Tibial nerve (tissue), 4 donors: Measurements from ENCODE around the gene MBD3. TPM values are rescaled to one million over a fixed set of nuclear protein-coding genes. Genes with fewer than 3 reads are reported as not detected.

Experiments used
- DNase-seq, 2 donors: peaks; one replicate each; pipeline ENCODE4 v3.0.0-alpha.2; 2019; ENCODE audit warnings: low spot score in 2 of 2
- H3K27ac ChIP-seq, 4 donors: fragments of 200-600 bp; sonication (generic) in 3 of 4; one replicate each; pipeline ENCODE4 v1.5.1; 2017 to 2019; ENCODE audit warnings: mild to moderate bottlenecking in 1 of 4
- H3K27me3 ChIP-seq, 2 donors: fragments of 200-600 bp; sonication (generic) in 1 of 2; one replicate each; pipeline versions ENCODE4 v1.5.1 to v1.6.0; 2017 to 2019
- H3K36me3 ChIP-seq, 3 donors: fragments of 200-600 bp; sonication (generic); one replicate each; pipeline ENCODE4 v1.5.1; 2018 to 2019
- H3K4me1 ChIP-seq, 4 donors: fragments of 200-600 bp; sonication (generic) in 3 of 4; one replicate each; pipeline ENCODE4 v1.5.1; 2017 to 2019
- H3K4me3 ChIP-seq, 4 donors: fragments of 200-600 bp; sonication (generic) in 3 of 4; one replicate each; pipeline ENCODE4 v1.5.1; 2017 to 2019; ENCODE audit warnings: mild to moderate bottlenecking in 1 of 4, moderate library complexity in 1 of 4
- H3K9me3 ChIP-seq, 4 donors: fragments of 200-600 bp; sonication (generic) in 3 of 4; one replicate each; pipeline ENCODE4 v1.5.1; 2017 to 2019
- EP300 ChIP-seq, 2 donors: sonication (generic); formaldehyde crosslinking; IDR thresholded peaks; one replicate each; pipeline ENCODE4 v1.6.1; 2017; ENCODE audit warnings: antibody characterized with exemption in 2 of 2, mild to moderate bottlenecking in 1 of 2
- POLR2A ChIP-seq, 2 donors: fragments of 450-650 bp; IDR thresholded peaks; one replicate each; pipeline ENCODE4 v1.6.1; 2017; ENCODE audit warnings: antibody characterized with exemption in 2 of 2, mild to moderate bottlenecking in 2 of 2, moderate library complexity in 2 of 2
- WGBS, 2 donors: methylation state at CpG; one replicate each; pipeline ENCODE4 v1.1.5; 2018; 5-methylcytosine and 5-hydroxymethylcytosine counted together
- total RNA-seq, 4 donors: library from RNA; depleted of rRNA; stranded (reverse); fragments of >200 nt; gene quantifications; one replicate each; pipeline ENCODE4 v1.1.0, GENCODE V29; 2016
- TF ChIP-seq, protein P1 (sequence below), 5 experiments: fragments of 200-600 bp in 3 of 5; fragments of 450-650 bp in 2 of 5; sonication (generic) in 3 of 5; IDR thresholded peaks; one replicate each; pipeline ENCODE4 v1.5.1; 2016 to 2019; ENCODE audit warnings: antibody characterized with exemption in 5 of 5, mild to moderate bottlenecking in 3 of 5, moderate library complexity in 2 of 5

Gene MBD3
- total RNA-seq, 4 donors from 2014 or later, result 62.9 to 144 (median 91.4) TPM

DNA sequence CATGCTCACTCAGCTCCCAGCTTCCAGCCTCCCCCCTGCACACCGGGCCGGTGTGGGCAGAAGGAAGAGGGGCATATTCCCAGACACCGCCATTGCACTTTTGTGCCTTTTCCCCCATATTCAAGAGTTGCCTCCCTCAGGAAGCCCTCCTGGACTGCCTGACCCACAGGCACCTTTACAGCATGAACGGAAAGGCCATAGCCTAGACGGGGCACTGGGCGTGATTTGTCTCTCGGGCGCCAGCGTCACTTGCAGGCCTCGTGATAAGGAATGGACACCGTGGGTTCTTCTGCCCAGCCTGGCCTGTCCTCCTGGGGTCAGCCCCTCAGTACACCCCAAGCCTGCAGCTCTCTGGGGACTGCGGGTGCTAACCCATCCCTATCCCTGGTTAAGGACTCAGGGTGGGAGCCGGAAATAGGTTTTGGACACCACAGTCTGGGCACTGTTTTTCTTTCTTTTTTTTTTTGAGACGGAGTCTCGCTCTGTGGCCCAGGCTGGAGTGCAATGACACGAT is 13.5 kb upstream of the MBD3 start:
- peaks cover 3 to 32% (median 6%) of the 10 kb centered on the region in 3 donors for H3K36me3 ChIP-seq
- 14 to 15% methylated on average over 16 of the region's 16 CpGs for WGBS, 2 donors
- no peaks in the 10 kb centered on the region for H3K9me3 ChIP-seq
- H3K27ac ChIP-seq, result peak overlapping the region; percentile 61 to 95 (median 94)
- TF ChIP-seq POLR2A (IDR thresholded peaks at IDR 0.05) (no peak), EP300 (IDR thresholded peaks at IDR 0.05) (no peak)
- TF ChIP-seq, protein P1, sequence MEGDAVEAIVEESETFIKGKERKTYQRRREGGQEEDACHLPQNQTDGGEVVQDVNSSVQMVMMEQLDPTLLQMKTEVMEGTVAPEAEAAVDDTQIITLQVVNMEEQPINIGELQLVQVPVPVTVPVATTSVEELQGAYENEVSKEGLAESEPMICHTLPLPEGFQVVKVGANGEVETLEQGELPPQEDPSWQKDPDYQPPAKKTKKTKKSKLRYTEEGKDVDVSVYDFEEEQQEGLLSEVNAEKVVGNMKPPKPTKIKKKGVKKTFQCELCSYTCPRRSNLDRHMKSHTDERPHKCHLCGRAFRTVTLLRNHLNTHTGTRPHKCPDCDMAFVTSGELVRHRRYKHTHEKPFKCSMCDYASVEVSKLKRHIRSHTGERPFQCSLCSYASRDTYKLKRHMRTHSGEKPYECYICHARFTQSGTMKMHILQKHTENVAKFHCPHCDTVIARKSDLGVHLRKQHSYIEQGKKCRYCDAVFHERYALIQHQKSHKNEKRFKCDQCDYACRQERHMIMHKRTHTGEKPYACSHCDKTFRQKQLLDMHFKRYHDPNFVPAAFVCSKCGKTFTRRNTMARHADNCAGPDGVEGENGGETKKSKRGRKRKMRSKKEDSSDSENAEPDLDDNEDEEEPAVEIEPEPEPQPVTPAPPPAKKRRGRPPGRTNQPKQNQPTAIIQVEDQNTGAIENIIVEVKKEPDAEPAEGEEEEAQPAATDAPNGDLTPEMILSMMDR (IDR thresholded peaks at IDR 0.05), result no peak
- H3K4me1 ChIP-seq, result peaks cover 0 to 30% (median 20%) of the 10 kb centered on the region in 4 donors
- no peak for DNase-seq
- H3K4me3 ChIP-seq, result peak overlapping the region; percentile 89 to 100 (median 98)
- no peaks in the 10 kb centered on the region for H3K27me3 ChIP-seq

DNA sequence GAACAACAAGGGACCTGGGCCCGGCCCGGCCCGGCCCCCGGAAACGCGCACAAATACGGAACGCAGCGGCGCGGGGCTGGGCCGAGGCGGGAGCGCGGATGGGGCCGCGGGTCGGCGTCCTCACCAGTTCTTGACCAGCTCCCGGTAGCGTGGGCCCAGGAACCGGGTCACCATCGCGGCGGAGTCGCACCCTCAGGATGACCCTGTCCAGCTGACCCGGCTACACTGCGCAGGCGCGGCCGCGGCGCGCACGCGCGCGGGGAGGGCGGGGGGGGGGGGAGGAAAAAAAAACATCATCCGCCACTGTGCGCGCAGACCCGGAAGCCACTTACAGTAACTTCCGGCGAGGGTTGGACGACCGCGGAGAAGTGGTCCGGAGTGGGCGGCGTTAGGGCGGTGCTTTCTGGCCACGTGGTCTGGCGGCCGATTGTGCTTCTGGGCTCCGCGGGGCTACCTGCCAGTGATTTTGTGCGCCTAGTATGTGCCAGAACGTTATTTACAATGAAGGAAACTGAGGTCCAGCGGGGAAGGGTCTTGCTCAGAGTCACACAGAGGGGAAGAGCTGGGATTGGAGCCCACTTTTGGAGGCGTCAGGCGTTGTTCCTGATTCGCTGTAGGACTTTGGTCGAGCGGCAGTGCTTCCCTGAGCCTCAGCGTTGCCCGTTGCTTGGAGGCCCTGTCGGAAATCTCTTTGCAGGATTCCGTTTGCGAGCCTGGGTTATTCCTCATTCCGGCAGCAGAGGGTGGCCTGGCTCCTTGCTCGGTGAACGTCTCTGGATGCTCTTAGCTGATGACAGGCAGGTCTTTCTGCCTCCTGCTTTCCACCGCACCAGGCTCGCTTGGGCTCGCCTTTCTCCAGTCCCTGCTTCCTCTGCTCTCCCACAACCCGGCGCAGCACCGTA is 12.8 kb upstream of the MBD3 start, which contains the start of gene UQCR11:
Gene UQCR11 (minus strand): TSS at position 227 of the 902 bp plus-strand sequence. CDS start 53 bp downstream, at position 174.
- Histone ChIP-seq H3K27ac (peak within 1 kb of the TSS; percentile 85 to 95 (median 94)), H3K27me3 (no peaks in the 10 kb centered on the region), H3K4me3 (peak within 1 kb of the TSS; percentile 89 to 100 (median 98)), H3K36me3 (peaks cover 0 to 30% (median 5%) of the 10 kb centered on the region in 3 donors), H3K9me3 (no peaks in the 10 kb centered on the region), H3K4me1 (peaks cover 0 to 30% (median 20%) of the 10 kb centered on the region in 4 donors)
- WGBS, 2 donors, result 0 to 1% methylated on average over 36 of the region's 79 CpGs
- DNase-seq, result peak; percentile 92 to 94
- TF ChIP-seq EP300 (IDR thresholded peaks at IDR 0.05) (peak; percentile 17 to 69), POLR2A (IDR thresholded peaks at IDR 0.05) (peak in 1 of 2 donors; percentile 59)
- TF ChIP-seq, protein P1 (IDR thresholded peaks at IDR 0.05), result peak; percentile 33 to 83 (median 73)

DNA sequence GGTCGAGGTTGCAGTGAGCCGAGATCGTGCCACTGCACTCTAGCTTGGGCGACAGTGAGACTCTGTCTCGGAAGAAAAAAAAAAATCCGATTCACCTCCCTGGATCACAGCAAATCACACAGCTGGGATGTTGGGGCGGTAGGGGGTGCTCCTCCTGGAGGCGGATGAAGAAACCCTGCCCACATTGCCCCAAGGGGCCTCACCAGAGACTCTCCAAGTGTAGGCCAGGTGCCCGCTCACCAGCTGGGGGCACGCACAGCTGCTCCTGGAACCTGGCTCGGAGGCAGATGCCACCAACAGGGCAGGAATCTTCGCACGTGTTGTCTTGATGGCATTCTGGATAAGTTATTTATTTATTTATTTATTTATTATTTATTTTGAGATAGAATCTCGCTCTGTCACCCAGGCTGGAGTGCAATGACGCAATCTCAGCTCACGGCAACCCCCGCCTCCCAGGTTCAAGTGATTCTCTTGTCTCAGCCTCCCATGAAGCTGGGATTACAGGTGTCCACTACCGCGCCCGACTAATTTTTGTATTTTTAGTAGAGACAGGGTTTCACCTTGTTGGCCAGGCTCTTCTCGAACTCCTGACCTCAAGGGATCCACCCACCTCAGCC is 9.5 kb upstream of the MBD3 start:
- Histone ChIP-seq H3K9me3 (no peaks in the 10 kb centered on the region), H3K27ac (no peak overlapping the region), H3K36me3 (peaks cover 6 to 46% (median 21%) of the 10 kb centered on the region in 3 donors), H3K4me1 (peaks cover 0 to 30% (median 20%) of the 10 kb centered on the region in 4 donors), H3K4me3 (no peak overlapping the region), H3K27me3 (no peaks in the 10 kb centered on the region)
- DNase-seq, result no peak
- 95% methylated on average over 21 of the region's 21 CpGs for WGBS, 2 donors
- TF ChIP-seq, protein P1 (IDR thresholded peaks at IDR 0.05), result no peak
- TF ChIP-seq POLR2A (IDR thresholded peaks at IDR 0.05) (no peak), EP300 (IDR thresholded peaks at IDR 0.05) (no peak)

DNA sequence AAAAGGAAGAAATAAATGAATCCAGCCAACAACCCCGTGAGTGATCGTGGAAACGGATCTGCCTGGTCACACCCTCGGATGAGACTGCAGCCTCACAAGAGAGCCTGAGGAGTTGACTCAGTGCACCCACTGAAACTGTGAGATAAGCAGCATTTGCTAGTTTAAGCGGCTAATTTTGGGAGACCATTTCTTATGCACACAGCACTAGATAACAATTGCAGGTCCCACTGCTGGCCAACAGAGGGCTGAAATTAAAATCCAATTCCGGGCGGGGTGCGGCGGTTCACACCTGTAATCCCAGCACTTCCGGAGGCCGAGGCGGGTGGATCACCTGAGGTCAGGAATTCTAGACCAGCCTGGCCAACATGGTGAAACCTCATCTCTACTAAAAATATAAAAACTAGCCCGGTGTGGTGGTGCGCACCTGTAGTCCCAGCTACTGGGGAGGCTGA is 9.0 kb upstream of the MBD3 start:
- no peaks in the 10 kb centered on the region for H3K9me3 ChIP-seq
- no peaks in the 10 kb centered on the region for H3K27me3 ChIP-seq
- no peak overlapping the region for H3K27ac ChIP-seq
- TF ChIP-seq EP300 (IDR thresholded peaks at IDR 0.05) (no peak), POLR2A (IDR thresholded peaks at IDR 0.05) (no peak)
- TF ChIP-seq, protein P1 (IDR thresholded peaks at IDR 0.05), result no peak
- WGBS, 2 donors, result 91 to 92% methylated on average over 14 of the region's 14 CpGs
- peaks cover 6 to 52% (median 22%) of the 10 kb centered on the region in 3 donors for H3K36me3 ChIP-seq
- H3K4me3 ChIP-seq, result no peak overlapping the region
- peaks cover 0 to 29% (median 20%) of the 10 kb centered on the region in 4 donors for H3K4me1 ChIP-seq
- no peak for DNase-seq
